Measurements from ENCODE around the gene SGTA.
"Not testable (repeated sequence)": the region's sequence is repeated elsewhere in the genome, so short reads cannot be mapped to it uniquely, and the experiment has no call there.

The SGTA gene

GRCh38 chr19:2782936-2783780 is at the start of gene SGTA:
Gene SGTA (minus strand): TSS chr19:2783273. CDS start chr19:2769068, 14,205 bp downstream.
- DNase-seq = peak; percentile 98

GRCh38 chr19:2827840-2828489 is 44.9 kb upstream of the SGTA start:
- no peak for DNase-seq

GRCh38 chr19:2827022-2827421 is 43.9 kb upstream of the SGTA start:
- DNase-seq = no peak

GRCh38 chr19:2824129-2824528 is 41.1 kb upstream of the SGTA start:
- DNase-seq = no peak

- DNase-seq = no peak
These were observed 40.6 kb upstream of the SGTA start for GRCh38 chr19:2823646-2824045.

GRCh38 chr19:2822846-2823245 is 39.8 kb upstream of the SGTA start:
- no peak for DNase-seq

GRCh38 chr19:2820112-2820702 is 37.1 kb upstream of the SGTA start:
- DNase-seq = no peak

- DNase-seq = peak; percentile 92
These were observed 36.6 kb upstream of the SGTA start, which contains the start of gene ZNF554 for GRCh38 chr19:2819540-2820111. Gene ZNF554 (plus strand): TSS chr19:2819868. CDS start chr19:2820072, 204 bp downstream.

GRCh38 chr19:2817237-2817829 is 34.3 kb upstream of the SGTA start:
- DNase-seq = not testable (repeated sequence)

- no peak for DNase-seq
These were observed 33.6 kb upstream of the SGTA start for GRCh38 chr19:2816641-2817040.

- DNase-seq = no peak
These were observed 32.9 kb upstream of the SGTA start for GRCh38 chr19:2815923-2816322.

- no peak for DNase-seq
These were observed 32.1 kb upstream of the SGTA start for GRCh38 chr19:2815191-2815614.

- DNase-seq = no peak
These were observed 31.4 kb upstream of the SGTA start for GRCh38 chr19:2814426-2814825.

GRCh38 chr19:2813235-2814160 is 30.4 kb upstream of the SGTA start:
- DNase-seq = no peak

GRCh38 chr19:2812414-2813234 is 29.6 kb upstream of the SGTA start:
- no peak for DNase-seq

GRCh38 chr19:2811735-2812413 is 28.8 kb upstream of the SGTA start:
- DNase-seq = no peak

GRCh38 chr19:2811221-2811722 is 28.2 kb upstream of the SGTA start:
- DNase-seq = no peak

GRCh38 chr19:2810141-2811091 is 27.3 kb upstream of the SGTA start:
- DNase-seq = no peak

Data from DMS153 (cell line).